Vagina (tissue), 2 donors: ENCODE data around the gene ENTPD7. TPM values are rescaled to one million over a fixed set of nuclear protein-coding genes. Genes with fewer than 3 reads are reported as not detected.

Experiments used
- DNase-seq, 2 donors: peaks; one replicate each; pipeline ENCODE4 v3.0.0-alpha.2; 2017; ENCODE audit errors: extremely low spot score in 2 of 2
- H3K27ac ChIP-seq: fragments of 200-600 bp; sonication (generic); one replicate; pipeline ENCODE4 v1.5.1; 2019
- H3K27me3 ChIP-seq: fragments of 200-600 bp; sonication (generic); one replicate; pipeline ENCODE4 v1.5.1; 2019
- H3K36me3 ChIP-seq, 2 donors: fragments of 200-600 bp; sonication (generic); one replicate each; pipeline ENCODE4 v1.5.1; 2017 to 2019
- H3K4me1 ChIP-seq: fragments of 200-600 bp; sonication (generic); one replicate; pipeline ENCODE4 v1.5.1; 2019
- H3K4me3 ChIP-seq, 2 donors: fragments of 200-600 bp; sonication (generic); 1 replicate in 1 of 2; 2 replicates in 1 of 2; pipeline ENCODE4 v1.5.1; 2016 to 2019
- H3K9me3 ChIP-seq: fragments of 200-600 bp; sonication (generic); one replicate; pipeline ENCODE4 v1.5.1; 2019
- CTCF ChIP-seq, 3 experiments: fragments of 450-650 bp in 2 of 3; fragments of 200-600 bp in 1 of 3; sonication (generic) in 1 of 3; IDR thresholded peaks; one replicate each; pipeline ENCODE4 v1.5.1; 2017 to 2019; ENCODE audit warnings: antibody characterized with exemption in 3 of 3, mild to moderate bottlenecking in 2 of 3, moderate library complexity in 2 of 3
- POLR2A ChIP-seq, 2 donors: fragments of 450-650 bp; IDR thresholded peaks; one replicate each; pipeline ENCODE4 v1.6.1; 2017; ENCODE audit warnings: antibody characterized with exemption in 2 of 2, mild to moderate bottlenecking in 2 of 2, moderate library complexity in 2 of 2
- POLR2AphosphoS5 ChIP-seq, 2 donors: sonication (generic); formaldehyde crosslinking; IDR thresholded peaks; one replicate each; pipeline ENCODE4 v1.9.0; 2017; ENCODE audit warnings: antibody characterized with exemption in 2 of 2, mild to moderate bottlenecking in 2 of 2, low read depth in 1 of 2; ENCODE audit not compliant: insufficient read depth in 1 of 2
- intact Hi-C: fragments of 100-400 bp; cut with DNase I; formaldehyde crosslinking; loops from one replicate; pipeline ENCODE4 v1.15.1; 2023
- total RNA-seq: library from RNA; depleted of rRNA; stranded (reverse); fragments of >200 nt; gene quantifications from one replicate; pipeline ENCODE4 v1.2.3, GENCODE V29; 2016

ENTPD7 gene
- total RNA-seq, 1 donor from 2014 or later: 6.6 TPM

GRCh38 chr10:99682752-99683151 is 23.4 kb downstream of the ENTPD7 start:
- Histone ChIP-seq H3K36me3 (peaks cover 0 to 17% of the 10 kb centered on the region in 2 donors), H3K27me3 (no peaks in the 10 kb centered on the region), H3K4me1 (no peaks in the 10 kb centered on the region), H3K4me3 (no peak overlapping the region), H3K27ac (no peak overlapping the region), H3K9me3 (no peaks in the 10 kb centered on the region)
- TF ChIP-seq POLR2AphosphoS5 (IDR thresholded peaks at IDR 0.05; ENCODE audit: insufficient read depth in 1 of 2, low read depth in 1 of 2) (peak in 1 of 2 donors; percentile 24), POLR2A (IDR thresholded peaks at IDR 0.05) (no peak)
- intact Hi-C loops: no loop called here
- DNase-seq: no peak

GRCh38 chr10:99685597-99685967 is 26.3 kb downstream of the ENTPD7 start:
- H3K9me3 ChIP-seq: no peaks in the 10 kb centered on the region
- no peak overlapping the region for H3K27ac ChIP-seq
- H3K4me3 ChIP-seq: no peak overlapping the region
- intact Hi-C loops: no loop called here
- H3K4me1 ChIP-seq: no peaks in the 10 kb centered on the region
- TF ChIP-seq POLR2AphosphoS5 (IDR thresholded peaks at IDR 0.05; ENCODE audit: insufficient read depth in 1 of 2, low read depth in 1 of 2) (peak in 1 of 2 donors; percentile 77), POLR2A (IDR thresholded peaks at IDR 0.05) (no peak)
- no peak for DNase-seq
- no peaks in the 10 kb centered on the region for H3K27me3 ChIP-seq
- H3K36me3 ChIP-seq: peaks cover 0 to 4% of the 10 kb centered on the region in 2 donors

GRCh38 chr10:99689461-99689860 is 30.2 kb downstream of the ENTPD7 start:
- TF ChIP-seq CTCF (IDR thresholded peaks at IDR 0.05) (no peak), POLR2A (IDR thresholded peaks at IDR 0.05) (no peak), POLR2AphosphoS5 (IDR thresholded peaks at IDR 0.05; ENCODE audit: insufficient read depth in 1 of 2, low read depth in 1 of 2) (no peak)
- intact Hi-C loops: no loop called here
- Histone ChIP-seq H3K27ac (no peak overlapping the region), H3K4me1 (no peaks in the 10 kb centered on the region), H3K36me3 (peaks cover 0 to 17% of the 10 kb centered on the region in 2 donors), H3K9me3 (no peaks in the 10 kb centered on the region), H3K27me3 (no peaks in the 10 kb centered on the region), H3K4me3 (no peak overlapping the region)
- no peak for DNase-seq

- H3K27ac ChIP-seq: no peak overlapping the region
- intact Hi-C loops: no loop called here
- no peaks in the 10 kb centered on the region for H3K27me3 ChIP-seq
- no peak overlapping the region for H3K4me3 ChIP-seq
- H3K9me3 ChIP-seq: no peaks in the 10 kb centered on the region
- TF ChIP-seq POLR2AphosphoS5 (IDR thresholded peaks at IDR 0.05; ENCODE audit: insufficient read depth in 1 of 2, low read depth in 1 of 2): no peak
- TF ChIP-seq CTCF (IDR thresholded peaks at IDR 0.05): no peak
- TF ChIP-seq POLR2A (IDR thresholded peaks at IDR 0.05): no peak
- no peaks in the 10 kb centered on the region for H3K4me1 ChIP-seq
- DNase-seq: no peak
- H3K36me3 ChIP-seq: peaks cover 0 to 51% of the 10 kb centered on the region in 2 donors
Measured at GRCh38 chr10:99693933-99694583, 34.7 kb downstream of the ENTPD7 start.

- DNase-seq: no peak
- Histone ChIP-seq H3K9me3 (no peaks in the 10 kb centered on the region), H3K4me1 (no peaks in the 10 kb centered on the region), H3K4me3 (no peak overlapping the region), H3K36me3 (peaks cover 0 to 51% of the 10 kb centered on the region in 2 donors), H3K27ac (no peak overlapping the region), H3K27me3 (no peaks in the 10 kb centered on the region)
- TF ChIP-seq POLR2A (IDR thresholded peaks at IDR 0.05) (no peak), POLR2AphosphoS5 (IDR thresholded peaks at IDR 0.05; ENCODE audit: insufficient read depth in 1 of 2, low read depth in 1 of 2) (no peak), CTCF (IDR thresholded peaks at IDR 0.05) (no peak)
- intact Hi-C loops: no loop called here
Measured at GRCh38 chr10:99695761-99696160, 36.5 kb downstream of the ENTPD7 start.

- no peak for TF ChIP-seq CTCF (IDR thresholded peaks at IDR 0.05)
- TF ChIP-seq POLR2A (IDR thresholded peaks at IDR 0.05): no peak
- no peak for TF ChIP-seq POLR2AphosphoS5 (IDR thresholded peaks at IDR 0.05; ENCODE audit: insufficient read depth in 1 of 2, low read depth in 1 of 2)
- intact Hi-C loops: no loop called here
- Histone ChIP-seq H3K4me1 (no peaks in the 10 kb centered on the region), H3K27ac (no peak overlapping the region), H3K9me3 (no peaks in the 10 kb centered on the region), H3K36me3 (peaks cover 0 to 51% of the 10 kb centered on the region in 2 donors), H3K27me3 (no peaks in the 10 kb centered on the region), H3K4me3 (no peak overlapping the region)
- no peak for DNase-seq
Measured at GRCh38 chr10:99698504-99699080, 39.3 kb downstream of the ENTPD7 start.
